Heart left ventricle (tissue), 16 donors: ENCODE results near the gene SPATA25. TPM values are rescaled to one million over a fixed set of nuclear protein-coding genes. Genes with fewer than 3 reads are reported as not detected.

Experiments
- ATAC-seq, 4 donors: fragments of 200-7000 bp; cut with Tn5 transposase; one replicate each; pipeline ENCODE4 v1.9.1; 2020 to 2022; ENCODE audit warnings: moderate library complexity in 4 of 4, mild to moderate bottlenecking in 3 of 4, moderate number of reproducible peaks in 1 of 4
- DNase-seq, 5 donors: peaks; one replicate each; pipeline ENCODE4 v3.0.0-alpha.2; 2020
- H3K27ac ChIP-seq, 12 donors: fragments of 200-600 bp; sonication (generic) in 4 of 12; one replicate each; pipeline versions ENCODE4 v1.5.0 to v1.8.0; 2016 to 2022; ENCODE audit warnings: mild to moderate bottlenecking in 2 of 12
- H3K27me3 ChIP-seq, 9 donors: fragments of 200-600 bp; sonication (generic) in 2 of 9; one replicate each; pipeline versions ENCODE4 v1.5.1 to v1.8.0; 2016 to 2022; ENCODE audit warnings: mild to moderate bottlenecking in 3 of 9
- H3K36me3 ChIP-seq, 9 donors: fragments of 200-600 bp; sonication (generic) in 2 of 9; one replicate each; pipeline versions ENCODE4 v1.5.0 to v1.8.0; 2018 to 2022; ENCODE audit warnings: mild to moderate bottlenecking in 2 of 9
- H3K4me1 ChIP-seq, 12 donors: fragments of 200-600 bp; sonication (generic) in 4 of 12; one replicate each; pipeline versions ENCODE4 v1.5.0 to v1.8.0; 2016 to 2022; ENCODE audit warnings: mild to moderate bottlenecking in 3 of 12
- H3K4me3 ChIP-seq, 12 donors: fragments of 200-600 bp; sonication (generic) in 4 of 12; one replicate each; pipeline versions ENCODE4 v1.5.0 to v1.8.0; 2017 to 2022; ENCODE audit warnings: mild to moderate bottlenecking in 9 of 12, moderate library complexity in 4 of 12
- H3K9me3 ChIP-seq, 12 donors: fragments of 200-600 bp; sonication (generic) in 4 of 12; one replicate each; pipeline versions ENCODE4 v1.5.0 to v1.8.0; 2016 to 2022; ENCODE audit warnings: mild to moderate bottlenecking in 1 of 12
- POLR2A ChIP-seq, 2 donors: fragments of 450-650 bp; IDR thresholded peaks; one replicate each; pipeline ENCODE4 v1.6.1; 2017; ENCODE audit warnings: antibody characterized with exemption in 2 of 2, mild to moderate bottlenecking in 2 of 2, moderate library complexity in 2 of 2
- WGBS, 4 donors: extraction: QIAGEN DNeasy Blood & Tissue Kit in 2 of 4; methylation state at CpG; one replicate each; pipeline versions ENCODE4 v1.1.5 to v1.1.7; 2013 to 2018; 5-methylcytosine and 5-hydroxymethylcytosine counted together
- intact Hi-C, 10 donors: fragments of 100-400 bp; cut with DNase I; formaldehyde crosslinking; loops; one replicate each; pipeline versions ENCODE4 v1.11.1 to v1.14.2; 2022
- polyA plus RNA-seq, 2 donors: library from polyadenylated mRNA; stranded (reverse); fragments of 200-250 nt; gene quantifications; one replicate each; pipeline ENCODE4 v1.2.3, GENCODE V29; 2013
- total RNA-seq, 9 donors: library from RNA; depleted of rRNA in 2 of 9; stranded (reverse); fragments of >200 nt in 2 of 9; fragmentation: NEBNext Ultra II Directional in 3 of 9; extraction: Animal tissue kit (Norgen Biotek cat#: 25700) in 3 of 9; gene quantifications; one replicate each; pipeline versions ENCODE4 v1.1.0 to v1.2.4, GENCODE V29; 2016 to 2023
- TF ChIP-seq, protein P1 (sequence below), 12 donors: fragments of 200-600 bp; sonication (generic) in 4 of 12; IDR thresholded peaks; one replicate each; pipeline versions ENCODE4 v1.5.0 to v1.8.0; 2018 to 2022; ENCODE audit warnings: antibody characterized with exemption in 12 of 12, mild to moderate bottlenecking in 5 of 12
- donor health status: ischemic (EF 13 %, LVEDD 7.1; RV severe dilation, severe dysfunction).
- donor health status: healthy with polysubstance abuse.
- donor health status: DM: no; HTN: yes; CAD: no.
- donor health status: DM: no; HTN: no; CAD: no.
- donor health status: ischemic (EF 25% LVEDD 6.9; RV normal size, moderate dysfunction).
- donor health status: ischemic (EF 25% LVEDD 5.7; RV mildly dilated, moderate dysfunction).
- donor health status: healthy.
- donor health status: DM: yes; HTN: yes; CAD: no.
- donor health status: ischemic (EF 35%, LVEDD 5.7; RV mildly dilated, moderate dysfunction).
- donor health status: nonischemic (EF 11% LVEDD 7.7; RV severe dilation, severe dysfunction).
- donor health status: DM: yes; HTN: yes; CAD: no.
- donor health status: PGD.
- donor health status: ischemic (EF 29% LVEDD 5.4; RV normal size, mild dysfunction).
- donor health status: nonischemic (EF 23%, LVEDD 6.1; RV moderate dilation, normal function).

Gene SPATA25
- total and polyA plus RNA-seq, 11 donors: 0.58 to 4.0 (median 1.8) TPM; not detected in 2

GRCh38 chr20:45860560-45861220 lies 26.7 kb downstream of the SPATA25 start:
- peaks cover 3 to 25% (median 19%) of the 10 kb centered on the region in 12 donors for H3K4me1 ChIP-seq
- WGBS, 4 donors: 65 to 78% (median 74%) methylated on average over 7 of the region's 7 CpGs
- DNase-seq (no peak), ATAC-seq (no peak)
- TF ChIP-seq, protein P1, sequence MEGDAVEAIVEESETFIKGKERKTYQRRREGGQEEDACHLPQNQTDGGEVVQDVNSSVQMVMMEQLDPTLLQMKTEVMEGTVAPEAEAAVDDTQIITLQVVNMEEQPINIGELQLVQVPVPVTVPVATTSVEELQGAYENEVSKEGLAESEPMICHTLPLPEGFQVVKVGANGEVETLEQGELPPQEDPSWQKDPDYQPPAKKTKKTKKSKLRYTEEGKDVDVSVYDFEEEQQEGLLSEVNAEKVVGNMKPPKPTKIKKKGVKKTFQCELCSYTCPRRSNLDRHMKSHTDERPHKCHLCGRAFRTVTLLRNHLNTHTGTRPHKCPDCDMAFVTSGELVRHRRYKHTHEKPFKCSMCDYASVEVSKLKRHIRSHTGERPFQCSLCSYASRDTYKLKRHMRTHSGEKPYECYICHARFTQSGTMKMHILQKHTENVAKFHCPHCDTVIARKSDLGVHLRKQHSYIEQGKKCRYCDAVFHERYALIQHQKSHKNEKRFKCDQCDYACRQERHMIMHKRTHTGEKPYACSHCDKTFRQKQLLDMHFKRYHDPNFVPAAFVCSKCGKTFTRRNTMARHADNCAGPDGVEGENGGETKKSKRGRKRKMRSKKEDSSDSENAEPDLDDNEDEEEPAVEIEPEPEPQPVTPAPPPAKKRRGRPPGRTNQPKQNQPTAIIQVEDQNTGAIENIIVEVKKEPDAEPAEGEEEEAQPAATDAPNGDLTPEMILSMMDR (IDR thresholded peaks at IDR 0.05): no peak
- TF ChIP-seq POLR2A (IDR thresholded peaks at IDR 0.05): no peak
- no peak overlapping the region for H3K27ac ChIP-seq
- no peak overlapping the region for H3K4me3 ChIP-seq
- intact Hi-C loops: no loop called here
- H3K9me3 ChIP-seq: no peaks in the 10 kb centered on the region
- H3K27me3 ChIP-seq: no peaks in the 10 kb centered on the region
- no peaks in the 10 kb centered on the region for H3K36me3 ChIP-seq

- ATAC-seq (no peak), DNase-seq (no peak)
- Histone ChIP-seq H3K27me3 (no peaks in the 10 kb centered on the region), H3K36me3 (peaks cover 0 to 3% (median 0%) of the 10 kb centered on the region in 9 donors), H3K4me3 (no peak overlapping the region), H3K27ac (no peak overlapping the region), H3K9me3 (no peaks in the 10 kb centered on the region), H3K4me1 (peaks cover 3 to 33% (median 27%) of the 10 kb centered on the region in 12 donors)
- WGBS, 4 donors: 95 to 98% (median 96%) methylated on average over 5 of the region's 5 CpGs
- no peak for TF ChIP-seq POLR2A (IDR thresholded peaks at IDR 0.05)
- TF ChIP-seq, protein P1 (IDR thresholded peaks at IDR 0.05): no peak
- intact Hi-C loops: no loop called here
Measured at GRCh38 chr20:45859916-45860315, 27.5 kb downstream of the SPATA25 start.

GRCh38 chr20:45857882-45858216 lies 29.6 kb downstream of the SPATA25 start:
- H3K9me3 ChIP-seq: no peaks in the 10 kb centered on the region
- 14 to 21% (median 15%) methylated on average over 12 to 13 of the region's 13 CpGs for WGBS, 4 donors
- no peak for TF ChIP-seq POLR2A (IDR thresholded peaks at IDR 0.05)
- TF ChIP-seq, protein P1 (IDR thresholded peaks at IDR 0.05): no peak
- H3K27me3 ChIP-seq: no peaks in the 10 kb centered on the region
- ATAC-seq (no peak), DNase-seq (no peak)
- intact Hi-C loops: loop anchor here in 1 of 10 donors (2.0 kb wide), 1 partner anchor 77 kb away; the partner anchor contains the start of gene PCIF1
- peak overlapping the region; percentile 7 to 94 (median 84) for H3K27ac ChIP-seq
- peaks cover 0 to 21% (median 10%) of the 10 kb centered on the region in 9 donors for H3K36me3 ChIP-seq
- peaks cover 3 to 37% (median 31%) of the 10 kb centered on the region in 12 donors for H3K4me1 ChIP-seq
- H3K4me3 ChIP-seq: peak overlapping the region; percentile 43 to 98 (median 90)

DNA sequence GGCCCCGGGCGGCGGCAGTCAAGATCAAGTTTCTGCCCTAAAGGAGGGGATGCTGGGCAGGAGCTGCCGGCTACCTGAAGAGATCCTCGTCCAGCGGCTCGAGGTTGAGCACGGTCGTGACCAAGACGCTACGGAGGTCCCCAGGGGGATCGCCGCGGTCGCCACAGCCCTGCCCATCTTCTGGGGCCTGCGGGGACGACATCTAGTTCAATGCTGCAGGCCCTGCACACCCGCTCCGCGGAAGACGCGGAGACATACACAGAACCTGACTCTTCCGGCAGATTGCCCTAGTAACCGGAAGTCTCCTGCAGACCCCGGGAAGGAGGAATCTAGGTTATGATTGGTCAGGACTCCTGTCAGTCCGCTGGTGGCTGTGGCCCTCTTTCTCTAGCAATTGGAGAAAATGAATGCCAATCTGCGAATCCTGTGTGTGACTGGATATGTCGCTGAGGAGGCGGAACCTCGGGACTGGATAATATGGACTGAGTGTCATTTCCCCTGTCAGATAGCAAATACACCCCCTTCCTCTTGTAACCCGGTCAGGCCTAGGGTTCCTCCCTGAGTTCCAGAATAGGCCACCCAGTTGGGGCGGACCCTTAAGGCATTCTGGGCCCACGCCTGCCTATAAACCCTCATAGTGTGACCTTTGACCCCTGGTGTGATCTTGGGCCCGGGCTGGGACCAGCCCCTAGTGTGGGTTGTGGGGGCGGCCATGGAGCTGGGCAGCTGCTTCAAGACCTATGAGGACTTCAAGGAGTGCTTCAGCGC lies 30.1 kb downstream of the SPATA25 start, which contains the start of the genes ACOT8 and ZSWIM3:
Gene ACOT8 (minus strand): TSS at position 279 of the 768 bp plus-strand sequence. CDS start 77 bp downstream, at position 202.
Gene ZSWIM3 (plus strand): TSS at position 501 of the 768 bp plus-strand sequence. CDS start 212 bp downstream, at position 713.
- H3K27ac ChIP-seq: peak within 1 kb of the TSS; percentile 7 to 94 (median 84)
- DNase-seq: peak; percentile 89 to 100 (median 98)
- WGBS, 4 donors: 0 to 1% (median 1%) methylated on average over 12 to 36 of the region's 36 CpGs
- intact Hi-C loops: loop anchor here in 1 of 10 donors (2.0 kb wide), 1 partner anchor 78 kb away; the partner anchor contains the start of gene PCIF1
- H3K9me3 ChIP-seq: no peaks in the 10 kb centered on the region
- peaks cover 0 to 27% (median 15%) of the 10 kb centered on the region in 9 donors for H3K36me3 ChIP-seq
- H3K27me3 ChIP-seq: no peaks in the 10 kb centered on the region
- TF ChIP-seq POLR2A (IDR thresholded peaks at IDR 0.05): peak in 1 of 2 donors; percentile 82
- TF ChIP-seq, protein P1 (IDR thresholded peaks at IDR 0.05): no peak
- H3K4me1 ChIP-seq: peaks cover 3 to 37% (median 31%) of the 10 kb centered on the region in 12 donors
- ATAC-seq: peak; percentile 97 to 100 (median 98)
- peak within 1 kb of the TSS; percentile 69 to 98 (median 92) for H3K4me3 ChIP-seq
